ENCODE measurements around the gene ARFRP1.

The ARFRP1 gene

GRCh38 chr20:63753381-63753780 is 45.6 kb upstream of the ARFRP1 start:
- Histone ChIP-seq H3K4me2 (no peak overlapping the region), H3K79me2 (ENCODE audit: insufficient read depth, low read depth) (no peaks in the 10 kb centered on the region), H3K27ac (no peak overlapping the region), H3K9ac (no peak overlapping the region), H3K36me3 (ENCODE audit: insufficient read depth) (no peaks in the 10 kb centered on the region), H2AFZ (ENCODE audit: low read depth) (no peak overlapping the region), H3K27me3 (ENCODE audit: insufficient read depth, low read depth) (peaks cover 66% of the 10 kb centered on the region), H3K4me3 (IDR thresholded peaks at IDR 0.05; ENCODE audit: insufficient read depth, low read depth, low read length) (no peak overlapping the region), H4K20me1 (ENCODE audit: insufficient read depth) (no peaks in the 10 kb centered on the region), H3K4me1 (ENCODE audit: low read depth, poor library complexity, severe bottlenecking) (no peaks in the 10 kb centered on the region)
- no peak for TF ChIP-seq CTCF (conservative IDR thresholded peaks at IDR 0.05; ENCODE audit: low read depth, low read length)

GRCh38 chr20:63752411-63753101 is 44.8 kb upstream of the ARFRP1 start:
- H3K9ac ChIP-seq, result no peak overlapping the region
- H3K4me3 ChIP-seq (IDR thresholded peaks at IDR 0.05; ENCODE audit: insufficient read depth, low read depth, low read length), result no peak overlapping the region
- no peaks in the 10 kb centered on the region for H3K79me2 ChIP-seq (ENCODE audit: insufficient read depth, low read depth)
- no peaks in the 10 kb centered on the region for H4K20me1 ChIP-seq (ENCODE audit: insufficient read depth)
- no peak overlapping the region for H3K27ac ChIP-seq
- no peak overlapping the region for H2AFZ ChIP-seq (ENCODE audit: low read depth)
- no peaks in the 10 kb centered on the region for H3K36me3 ChIP-seq (ENCODE audit: insufficient read depth)
- H3K4me1 ChIP-seq (ENCODE audit: low read depth, poor library complexity, severe bottlenecking), result no peaks in the 10 kb centered on the region
- peaks cover 68% of the 10 kb centered on the region for H3K27me3 ChIP-seq (ENCODE audit: insufficient read depth, low read depth)
- H3K4me2 ChIP-seq, result no peak overlapping the region
- no peak for TF ChIP-seq CTCF (conservative IDR thresholded peaks at IDR 0.05; ENCODE audit: low read depth, low read length)

- Histone ChIP-seq H3K27ac (no peak overlapping the region), H3K4me2 (no peak overlapping the region), H3K9ac (no peak overlapping the region), H3K4me3 (IDR thresholded peaks at IDR 0.05; ENCODE audit: insufficient read depth, low read depth, low read length) (no peak overlapping the region), H3K4me1 (ENCODE audit: low read depth, poor library complexity, severe bottlenecking) (no peaks in the 10 kb centered on the region), H2AFZ (ENCODE audit: low read depth) (no peak overlapping the region), H3K79me2 (ENCODE audit: insufficient read depth, low read depth) (no peaks in the 10 kb centered on the region), H3K36me3 (ENCODE audit: insufficient read depth) (no peaks in the 10 kb centered on the region), H3K27me3 (ENCODE audit: insufficient read depth, low read depth) (peaks cover 59% of the 10 kb centered on the region), H4K20me1 (ENCODE audit: insufficient read depth) (no peaks in the 10 kb centered on the region)
- TF ChIP-seq CTCF (conservative IDR thresholded peaks at IDR 0.05; ENCODE audit: low read depth, low read length), result no peak
Measured at GRCh38 chr20:63751471-63752271, 43.9 kb upstream of the ARFRP1 start.

- H3K79me2 ChIP-seq (ENCODE audit: insufficient read depth, low read depth), result no peaks in the 10 kb centered on the region
- no peaks in the 10 kb centered on the region for H3K4me1 ChIP-seq (ENCODE audit: low read depth, poor library complexity, severe bottlenecking)
- H3K27me3 ChIP-seq (ENCODE audit: insufficient read depth, low read depth), result peaks cover 52% of the 10 kb centered on the region
- no peak overlapping the region for H2AFZ ChIP-seq (ENCODE audit: low read depth)
- no peaks in the 10 kb centered on the region for H4K20me1 ChIP-seq (ENCODE audit: insufficient read depth)
- no peak for TF ChIP-seq CTCF (conservative IDR thresholded peaks at IDR 0.05; ENCODE audit: low read depth, low read length)
- H3K4me3 ChIP-seq (IDR thresholded peaks at IDR 0.05; ENCODE audit: insufficient read depth, low read depth, low read length), result no peak overlapping the region
- no peak overlapping the region for H3K4me2 ChIP-seq
- no peak overlapping the region for H3K27ac ChIP-seq
- H3K36me3 ChIP-seq (ENCODE audit: insufficient read depth), result no peaks in the 10 kb centered on the region
- H3K9ac ChIP-seq, result no peak overlapping the region
Measured at GRCh38 chr20:63750807-63751470, 43.2 kb upstream of the ARFRP1 start.

All from KMS-11 (cell line).